ENCODE results near the gene CD160.

GRCh38 chr1:145771056-145771455, 51.8 kb downstream of the CD160 start:
- TF ChIP-seq, protein P1, sequence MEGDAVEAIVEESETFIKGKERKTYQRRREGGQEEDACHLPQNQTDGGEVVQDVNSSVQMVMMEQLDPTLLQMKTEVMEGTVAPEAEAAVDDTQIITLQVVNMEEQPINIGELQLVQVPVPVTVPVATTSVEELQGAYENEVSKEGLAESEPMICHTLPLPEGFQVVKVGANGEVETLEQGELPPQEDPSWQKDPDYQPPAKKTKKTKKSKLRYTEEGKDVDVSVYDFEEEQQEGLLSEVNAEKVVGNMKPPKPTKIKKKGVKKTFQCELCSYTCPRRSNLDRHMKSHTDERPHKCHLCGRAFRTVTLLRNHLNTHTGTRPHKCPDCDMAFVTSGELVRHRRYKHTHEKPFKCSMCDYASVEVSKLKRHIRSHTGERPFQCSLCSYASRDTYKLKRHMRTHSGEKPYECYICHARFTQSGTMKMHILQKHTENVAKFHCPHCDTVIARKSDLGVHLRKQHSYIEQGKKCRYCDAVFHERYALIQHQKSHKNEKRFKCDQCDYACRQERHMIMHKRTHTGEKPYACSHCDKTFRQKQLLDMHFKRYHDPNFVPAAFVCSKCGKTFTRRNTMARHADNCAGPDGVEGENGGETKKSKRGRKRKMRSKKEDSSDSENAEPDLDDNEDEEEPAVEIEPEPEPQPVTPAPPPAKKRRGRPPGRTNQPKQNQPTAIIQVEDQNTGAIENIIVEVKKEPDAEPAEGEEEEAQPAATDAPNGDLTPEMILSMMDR (conservative IDR thresholded peaks at IDR 0.05; ENCODE audit: low read depth, low read length), result no peak
- TF ChIP-seq EZH2 (IDR thresholded peaks at IDR 0.05; ENCODE audit: borderline replicate concordance, low read depth, low read length, poor library complexity, severe bottlenecking), result no peak

All from A673 (cell line).